GM06990 (cell line): ENCODE data around the gene GTF3C1.
"Not testable (repeated sequence)": the region's sequence is repeated elsewhere in the genome, so short reads cannot be mapped to it uniquely, and the experiment has no call there.

Experiments
- DNase-seq: peaks from one replicate; pipeline ENCODE4 v3.0.0-alpha.2; 2011; ENCODE audit not compliant: insufficient read length; ENCODE audit errors: extremely low read depth
- H3K27me3 ChIP-seq: replicated peaks from 2 replicates; pipeline ENCODE4 v1.6.0; 2011; ENCODE audit warnings: low read length; ENCODE audit not compliant: control insufficient read depth, insufficient read depth
- H3K36me3 ChIP-seq: 2 replicates; pipeline ENCODE4 v1.5.1; 2011; ENCODE audit warnings: low read length; ENCODE audit not compliant: control insufficient read depth, insufficient read depth
- H3K4me3 ChIP-seq: replicated peaks from 2 replicates; pipeline ENCODE4 v1.5.1; 2011; ENCODE audit warnings: low read depth, mild to moderate bottlenecking, control low read depth, low read length
- TF ChIP-seq, protein P1 (sequence below): IDR thresholded peaks from 2 replicates; pipeline ENCODE4 v1.5.1; 2011; ENCODE audit warnings: low read length, control low read depth, mild to moderate bottlenecking, inconsistent platforms; ENCODE audit not compliant: insufficient read depth, poor library complexity, severe bottlenecking

Gene GTF3C1

DNA sequence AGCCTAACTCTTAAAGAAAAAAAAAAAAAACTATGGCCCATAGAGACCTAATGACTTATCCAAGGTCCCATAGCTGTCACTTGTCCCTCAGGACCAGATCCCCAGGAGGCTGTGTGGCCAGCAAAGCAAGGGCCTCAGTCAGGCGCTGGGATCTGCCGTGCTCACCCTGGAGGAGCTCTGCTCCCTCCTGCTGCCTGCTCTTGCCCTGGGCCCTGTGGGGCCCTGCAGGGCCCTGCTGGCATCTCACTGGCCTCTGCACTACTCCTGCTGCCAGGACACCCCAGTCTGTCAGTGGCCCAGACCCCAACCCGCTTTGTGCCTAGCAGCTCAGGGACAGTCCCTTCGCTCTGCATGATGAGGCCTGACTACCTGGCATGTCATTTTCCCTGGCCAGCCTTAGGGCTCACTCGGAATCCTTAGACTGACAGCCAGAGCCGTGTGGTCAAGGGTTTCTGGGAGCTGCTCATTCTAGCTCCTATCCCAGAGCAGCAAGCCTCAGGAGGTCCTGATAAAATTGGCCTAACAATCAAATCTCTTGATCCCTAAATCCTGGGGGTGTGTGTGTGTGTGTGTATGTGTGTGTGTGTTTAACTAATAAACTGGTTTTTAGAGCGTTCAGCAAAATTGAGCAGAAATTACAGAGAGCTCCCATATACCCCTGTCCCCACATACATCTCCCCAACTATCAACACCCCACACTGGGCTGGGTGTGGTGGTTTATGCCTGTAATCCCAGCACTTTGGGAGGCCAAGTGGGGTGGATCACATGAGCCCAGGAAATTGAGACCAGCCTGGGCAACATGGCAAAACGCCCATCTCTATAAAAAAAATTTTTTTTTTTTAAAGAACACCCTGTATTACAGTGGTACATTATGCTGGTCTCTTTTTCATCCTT, 22.0 kb upstream of the GTF3C1 start:
- TF ChIP-seq, protein P1, sequence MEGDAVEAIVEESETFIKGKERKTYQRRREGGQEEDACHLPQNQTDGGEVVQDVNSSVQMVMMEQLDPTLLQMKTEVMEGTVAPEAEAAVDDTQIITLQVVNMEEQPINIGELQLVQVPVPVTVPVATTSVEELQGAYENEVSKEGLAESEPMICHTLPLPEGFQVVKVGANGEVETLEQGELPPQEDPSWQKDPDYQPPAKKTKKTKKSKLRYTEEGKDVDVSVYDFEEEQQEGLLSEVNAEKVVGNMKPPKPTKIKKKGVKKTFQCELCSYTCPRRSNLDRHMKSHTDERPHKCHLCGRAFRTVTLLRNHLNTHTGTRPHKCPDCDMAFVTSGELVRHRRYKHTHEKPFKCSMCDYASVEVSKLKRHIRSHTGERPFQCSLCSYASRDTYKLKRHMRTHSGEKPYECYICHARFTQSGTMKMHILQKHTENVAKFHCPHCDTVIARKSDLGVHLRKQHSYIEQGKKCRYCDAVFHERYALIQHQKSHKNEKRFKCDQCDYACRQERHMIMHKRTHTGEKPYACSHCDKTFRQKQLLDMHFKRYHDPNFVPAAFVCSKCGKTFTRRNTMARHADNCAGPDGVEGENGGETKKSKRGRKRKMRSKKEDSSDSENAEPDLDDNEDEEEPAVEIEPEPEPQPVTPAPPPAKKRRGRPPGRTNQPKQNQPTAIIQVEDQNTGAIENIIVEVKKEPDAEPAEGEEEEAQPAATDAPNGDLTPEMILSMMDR: no peak

DNA sequence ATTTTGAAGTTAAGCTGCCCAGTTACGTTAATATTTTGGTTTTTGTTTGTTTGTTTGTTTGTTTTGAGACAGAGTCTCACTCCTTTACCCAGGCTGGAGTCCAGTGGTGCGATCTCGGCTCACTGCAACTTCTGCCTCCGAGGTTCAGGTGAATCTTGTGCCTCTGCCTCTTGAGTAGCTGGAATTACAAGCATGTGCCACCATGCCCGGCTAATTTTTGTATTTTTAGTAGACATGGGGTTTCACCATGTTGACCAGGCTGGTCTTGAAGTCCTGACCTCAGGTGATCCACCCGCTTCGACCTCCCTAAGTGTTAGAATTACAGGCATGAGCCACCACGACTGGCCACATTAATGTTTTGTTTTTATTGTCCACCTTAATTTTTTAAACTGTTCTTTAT, 21.3 kb upstream of the GTF3C1 start:
- H3K27me3 ChIP-seq, H3K36me3 ChIP-seq, DNase-seq, H3K4me3 ChIP-seq: not testable (repeated sequence)

More for the DNA sequence above, 22.0 kb upstream of the GTF3C1 start:
- Histone ChIP-seq H3K27me3 (no peaks in the 10 kb centered on the region), H3K4me3 (no peak overlapping the region), H3K36me3 (no peaks in the 10 kb centered on the region)
- DNase-seq: no peak

DNA sequence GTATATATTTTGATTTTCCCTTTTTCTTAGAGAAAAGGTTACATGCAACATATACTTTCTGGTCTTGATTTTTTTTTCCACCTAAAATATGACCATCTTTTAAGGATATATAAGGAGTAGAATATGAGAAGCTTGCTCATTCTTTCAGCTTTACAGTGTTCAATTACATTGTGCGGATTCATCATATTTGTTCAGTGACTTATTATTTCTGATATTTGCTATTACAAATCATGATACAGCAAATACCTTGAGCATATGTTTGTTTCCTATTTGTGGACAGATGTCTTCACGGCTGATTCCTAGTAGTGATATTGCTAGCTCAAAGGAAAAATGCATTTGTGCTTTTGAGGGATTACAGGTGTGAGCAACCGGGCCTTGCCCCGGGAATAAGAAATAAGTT, 18.4 kb upstream of the GTF3C1 start:
- H3K36me3 ChIP-seq: no peaks in the 10 kb centered on the region
- H3K27me3 ChIP-seq: no peaks in the 10 kb centered on the region
- TF ChIP-seq, protein P1: no peak
- DNase-seq: no peak
- H3K4me3 ChIP-seq: no peak overlapping the region

DNA sequence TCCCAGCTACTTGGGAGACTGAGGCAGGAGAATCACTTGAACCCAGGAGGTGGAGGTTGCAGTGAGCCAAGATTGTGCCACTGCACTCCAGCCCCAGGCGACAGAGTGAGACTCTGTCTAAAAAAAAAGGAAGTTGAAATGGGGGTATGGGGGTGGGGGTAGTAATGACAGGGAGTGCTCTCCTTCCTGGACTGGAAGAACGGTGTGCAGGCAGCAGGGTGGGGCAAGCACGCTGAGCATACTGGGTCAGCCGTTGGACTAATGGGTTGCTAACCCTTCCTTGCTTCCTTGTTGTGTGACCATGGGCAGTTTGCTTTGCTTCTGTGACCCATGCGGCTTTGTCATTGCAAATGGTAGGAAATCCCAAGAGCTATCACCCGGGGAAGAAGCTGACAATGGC, 16.7 kb upstream of the GTF3C1 start:
- Histone ChIP-seq H3K4me3 (no peak overlapping the region), H3K36me3 (no peaks in the 10 kb centered on the region), H3K27me3 (no peaks in the 10 kb centered on the region)
- TF ChIP-seq, protein P1: no peak
- DNase-seq: no peak

DNA sequence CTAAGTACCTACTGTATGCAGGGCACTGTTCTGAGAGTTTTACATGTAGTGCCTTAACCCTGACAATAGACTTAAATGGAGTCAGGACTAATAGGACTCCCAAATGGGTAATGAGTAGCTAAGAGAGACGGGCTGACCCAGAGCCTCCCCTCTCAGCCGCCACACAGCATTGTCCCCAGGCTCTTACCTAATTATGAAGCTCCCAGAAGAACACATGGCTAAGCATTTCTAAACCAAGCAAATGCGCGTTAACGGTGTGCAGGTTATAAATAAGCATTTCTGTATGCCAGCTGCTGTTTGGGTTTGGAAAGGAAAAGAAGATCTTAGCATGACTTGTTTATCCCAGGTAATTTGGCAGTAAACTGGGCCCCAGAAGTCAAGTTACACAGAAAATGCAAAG, 14.5 kb upstream of the GTF3C1 start:
- no peak for DNase-seq
- TF ChIP-seq, protein P1: no peak

DNA sequence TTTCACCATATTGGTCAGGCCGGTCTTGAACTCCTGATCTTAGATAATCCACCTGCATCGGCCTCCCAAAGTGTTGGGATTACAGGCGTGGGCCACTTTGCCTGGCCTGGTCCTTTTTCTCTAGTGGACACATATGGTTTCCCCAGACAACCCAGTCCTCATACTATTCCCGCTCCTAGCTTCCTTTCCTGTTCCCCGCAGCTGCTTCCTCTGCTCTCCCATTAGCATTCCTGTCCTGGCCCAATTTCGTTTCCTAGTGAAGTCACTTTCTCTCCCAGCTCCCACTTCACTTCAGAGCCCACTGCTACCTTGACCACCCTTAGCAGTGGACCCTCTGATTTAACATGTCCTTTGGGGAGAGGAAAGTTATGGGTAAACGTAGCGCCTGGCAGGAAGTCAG, 11.5 kb upstream of the GTF3C1 start:
- Histone ChIP-seq H3K27me3 (no peaks in the 10 kb centered on the region), H3K4me3 (no peak overlapping the region), H3K36me3 (no peaks in the 10 kb centered on the region)
- TF ChIP-seq, protein P1: no peak
- no peak for DNase-seq

More for the DNA sequence above, 14.5 kb upstream of the GTF3C1 start:
- Histone ChIP-seq H3K27me3 (no peaks in the 10 kb centered on the region), H3K36me3 (no peaks in the 10 kb centered on the region), H3K4me3 (no peak overlapping the region)
